ENCODE data around the gene C1orf174. TPM values are rescaled to one million over a fixed set of nuclear protein-coding genes. Genes with fewer than 3 reads are reported as not detected.

The C1orf174 gene
- total RNA-seq, 1 donor from 2014 or later = 25.7 TPM

DNA sequence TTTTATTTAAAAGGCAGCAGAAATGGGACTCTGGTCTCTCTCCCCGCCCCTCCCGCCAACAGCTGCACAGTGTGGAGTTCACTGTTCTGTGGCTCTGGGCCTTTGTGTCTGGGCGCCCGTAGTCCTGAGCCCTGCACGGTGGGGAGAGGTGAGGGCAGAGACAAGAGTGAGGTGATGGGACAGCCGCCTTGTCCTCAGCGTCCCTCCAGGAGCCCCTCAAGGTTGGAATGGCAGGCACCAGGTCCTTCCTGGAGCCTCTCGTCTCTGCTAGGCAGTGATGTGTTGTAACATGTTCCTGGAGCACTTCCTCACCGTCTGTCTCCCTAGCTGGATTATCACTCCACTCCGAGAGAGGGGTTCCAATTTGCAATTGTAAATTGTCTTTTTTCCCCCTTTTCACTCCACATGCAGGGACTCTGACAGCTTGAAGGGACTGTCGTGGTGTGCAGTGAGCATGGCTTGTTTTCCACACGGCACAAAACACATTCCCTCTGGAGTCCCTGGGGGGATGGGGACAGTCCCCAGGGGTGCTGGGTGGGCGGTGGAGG is 44.6 kb upstream of the C1orf174 start:
- DNase-seq (ENCODE audit: low spot score) = peak; percentile 64
- Mint-ChIP-seq H3K9me3 (ENCODE audit: low read depth) (peaks cover 3% of the 10 kb centered on the region), H3K4me1 (ENCODE audit: low read depth) (peaks cover 6% of the 10 kb centered on the region), H3K4me3 (ENCODE audit: unreplicated experiment) (no peak overlapping the region), H3K27me3 (ENCODE audit: low read depth) (peaks cover 13% of the 10 kb centered on the region), H3K27ac (ENCODE audit: unreplicated experiment) (no peak overlapping the region), H3K36me3 (ENCODE audit: low read depth) (no peaks in the 10 kb centered on the region)
- TF ChIP-seq CTCF (IDR thresholded peaks at IDR 0.05) = no peak

- H3K4me1 Mint-ChIP-seq (ENCODE audit: low read depth) = peaks cover 6% of the 10 kb centered on the region
- H3K27ac Mint-ChIP-seq (ENCODE audit: unreplicated experiment) = no peak overlapping the region
- no peak overlapping the region for H3K4me3 Mint-ChIP-seq (ENCODE audit: unreplicated experiment)
- no peak for TF ChIP-seq CTCF (IDR thresholded peaks at IDR 0.05)
- no peaks in the 10 kb centered on the region for H3K36me3 Mint-ChIP-seq (ENCODE audit: low read depth)
- DNase-seq (ENCODE audit: low spot score) = no peak
- peaks cover 2% of the 10 kb centered on the region for H3K9me3 Mint-ChIP-seq (ENCODE audit: low read depth)
- peaks cover 17% of the 10 kb centered on the region for H3K27me3 Mint-ChIP-seq (ENCODE audit: low read depth)
These were observed 43.9 kb upstream of the C1orf174 start for GRCh38 chr1:3943806-3944577.

DNA sequence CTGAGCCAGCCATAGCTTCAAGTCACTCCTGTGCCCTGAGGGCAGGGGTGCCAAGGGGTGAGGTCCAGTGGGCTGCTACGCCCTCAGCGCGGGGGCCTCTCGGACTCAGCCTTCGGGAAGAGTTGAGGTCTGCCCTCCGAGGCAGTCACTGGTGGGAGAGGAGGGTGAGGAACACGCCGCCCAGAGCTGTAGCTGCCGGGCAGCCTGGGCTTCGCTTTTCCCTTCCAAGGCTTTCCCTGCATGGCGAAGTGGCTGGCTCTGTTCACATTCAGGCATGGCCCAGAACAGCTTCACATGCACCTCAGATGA is 43.0 kb upstream of the C1orf174 start:
- Mint-ChIP-seq H3K36me3 (ENCODE audit: low read depth) (no peaks in the 10 kb centered on the region), H3K9me3 (ENCODE audit: low read depth) (peaks cover 4% of the 10 kb centered on the region), H3K27ac (ENCODE audit: unreplicated experiment) (no peak overlapping the region), H3K4me3 (ENCODE audit: unreplicated experiment) (no peak overlapping the region), H3K4me1 (ENCODE audit: low read depth) (peaks cover 2% of the 10 kb centered on the region), H3K27me3 (ENCODE audit: low read depth) (peaks cover 20% of the 10 kb centered on the region)
- no peak for TF ChIP-seq CTCF (IDR thresholded peaks at IDR 0.05)
- no peak for DNase-seq (ENCODE audit: low spot score)

- no peak overlapping the region for H3K4me3 Mint-ChIP-seq (ENCODE audit: unreplicated experiment)
- DNase-seq (ENCODE audit: low spot score) = peak; percentile 26
- TF ChIP-seq CTCF (IDR thresholded peaks at IDR 0.05) = no peak
- H3K4me1 Mint-ChIP-seq (ENCODE audit: low read depth) = no peaks in the 10 kb centered on the region
- H3K27me3 Mint-ChIP-seq (ENCODE audit: low read depth) = peaks cover 20% of the 10 kb centered on the region
- H3K36me3 Mint-ChIP-seq (ENCODE audit: low read depth) = no peaks in the 10 kb centered on the region
- H3K27ac Mint-ChIP-seq (ENCODE audit: unreplicated experiment) = no peak overlapping the region
- peaks cover 4% of the 10 kb centered on the region for H3K9me3 Mint-ChIP-seq (ENCODE audit: low read depth)
These were observed 42.5 kb upstream of the C1orf174 start for GRCh38 chr1:3942416-3943122.

- no peak for TF ChIP-seq CTCF (IDR thresholded peaks at IDR 0.05)
- Mint-ChIP-seq H3K36me3 (ENCODE audit: low read depth) (no peaks in the 10 kb centered on the region), H3K4me3 (ENCODE audit: unreplicated experiment) (no peak overlapping the region), H3K9me3 (ENCODE audit: low read depth) (peaks cover 10% of the 10 kb centered on the region), H3K27ac (ENCODE audit: unreplicated experiment) (no peak overlapping the region), H3K27me3 (ENCODE audit: low read depth) (peaks cover 20% of the 10 kb centered on the region), H3K4me1 (ENCODE audit: low read depth) (no peaks in the 10 kb centered on the region)
- peak; percentile 40 for DNase-seq (ENCODE audit: low spot score)
These were observed 40.8 kb upstream of the C1orf174 start for GRCh38 chr1:3940754-3941345.

Measured in chondrocyte (in vitro differentiated cells).